Measurements from ENCODE around the gene PADI2. TPM values are rescaled to one million over a fixed set of nuclear protein-coding genes. Genes with fewer than 3 reads are reported as not detected.

The PADI2 gene
- total and polyA plus RNA-seq, 9 of the 15 experiments (the other 6 are each of a cell fraction or from before 2014, with no cell fraction given), result 0.01 to 0.11 (median 0.01) TPM; not detected in 5

DNA sequence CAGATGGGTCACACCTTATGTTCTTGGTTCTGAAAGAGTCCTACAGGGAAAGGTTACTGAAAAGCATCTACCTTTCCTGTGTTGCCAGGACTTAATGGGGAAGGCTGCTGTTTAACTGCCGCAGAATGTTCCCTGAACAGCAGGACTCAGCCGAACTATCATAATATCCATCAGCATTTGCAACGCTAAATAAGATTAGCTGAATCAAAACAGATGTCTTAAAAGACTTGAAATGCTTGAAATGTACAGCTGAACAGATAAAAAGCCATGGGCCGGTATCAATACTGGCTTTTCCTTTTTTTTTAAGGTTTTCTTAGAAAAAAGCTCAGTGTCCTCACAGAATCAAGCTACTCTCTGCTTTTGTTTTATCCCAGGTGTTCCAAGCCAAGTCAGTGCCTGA lies 87.8 kb downstream of the PADI2 start:
- Histone ChIP-seq H4K20me1 (replicated peaks; ENCODE audit: control insufficient read depth, insufficient read depth, low read length) (no peaks in the 10 kb centered on the region), H3K4me3 (no peak overlapping the region), H3K4me2 (ENCODE audit: insufficient read depth, low read length) (no peak overlapping the region), H3K9me3 (replicated peaks; ENCODE audit: control insufficient read depth, insufficient read depth, low read depth, low read length) (no peaks in the 10 kb centered on the region), H3K27ac (ENCODE audit: extremely low read depth, low read depth, low read length) (no peak overlapping the region), H3K79me2 (ENCODE audit: control insufficient read depth, insufficient read depth, low read length) (peaks cover 11% of the 10 kb centered on the region; the same call in 1 of the 3 replicates), H3K9me1 (ENCODE audit: control insufficient read depth, insufficient read depth, low read length) (no peaks in the 10 kb centered on the region), H3K27me3 (ENCODE audit: control insufficient read depth in 2 of 2, insufficient read depth in 2 of 2, low read length in 2 of 2) (no peaks in the 10 kb centered on the region), H3K4me1 (replicated peaks in 1 of 2; ENCODE audit: control insufficient read depth in 2 of 2, insufficient read depth in 2 of 2, low read length in 2 of 2) (no peaks in the 10 kb centered on the region), H2AFZ (ENCODE audit: low read depth, low read length) (no peak overlapping the region), H3K36me3 (ENCODE audit: control insufficient read depth, insufficient read depth, low read length) (peaks cover 86% of the 10 kb centered on the region), H3K9ac (ENCODE audit: insufficient read depth in 1 of 2, low read depth in 2 of 2, low read length in 2 of 2) (no peak overlapping the region)
- 90% methylated on average over 4 of the region's 4 CpGs for WGBS (ENCODE audit: insufficient coverage, low coverage, missing lambda C conversion rate)
- intact Hi-C loops (cut with micrococcal nuclease) (loop anchor here (5.0 kb wide), 1 partner anchor 409 kb away; no protein-coding TSS in a partner anchor), in situ Hi-C loops (cut with MboI) (loop anchor here (25.0 kb wide), 1 partner anchor 444 kb away; no protein-coding TSS in a partner anchor)
- no peak for ATAC-seq
- no peak for DNase-seq (ENCODE audit: extremely low read depth in 1 of 4, low spot score in 3 of 4)
- POLR2A ChIA-PET, result no interaction called here
- no peak for FAIRE-seq
- CTCF ChIA-PET (ENCODE audit: low intra/inter-chr PET ratio), result no interaction called here
- BruUV-seq (replicated peaks), result no TSS peak
- TF ChIP-seq, protein P1, sequence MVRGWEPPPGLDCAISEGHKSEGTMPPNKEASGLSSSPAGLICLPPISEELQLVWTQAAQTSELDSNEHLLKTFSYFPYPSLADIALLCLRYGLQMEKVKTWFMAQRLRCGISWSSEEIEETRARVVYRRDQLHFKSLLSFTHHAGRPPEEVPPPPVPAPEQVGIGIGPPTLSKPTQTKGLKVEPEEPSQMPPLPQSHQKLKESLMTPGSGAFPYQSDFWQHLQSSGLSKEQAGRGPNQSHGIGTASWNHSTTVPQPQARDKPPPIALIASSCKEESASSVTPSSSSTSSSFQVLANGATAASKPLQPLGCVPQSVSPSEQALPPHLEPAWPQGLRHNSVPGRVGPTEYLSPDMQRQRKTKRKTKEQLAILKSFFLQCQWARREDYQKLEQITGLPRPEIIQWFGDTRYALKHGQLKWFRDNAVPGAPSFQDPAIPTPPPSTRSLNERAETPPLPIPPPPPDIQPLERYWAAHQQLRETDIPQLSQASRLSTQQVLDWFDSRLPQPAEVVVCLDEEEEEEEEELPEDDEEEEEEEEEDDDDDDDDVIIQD (CRISPR knock-in tag; IDR thresholded peaks at IDR 0.05), result no peak
- TF ChIP-seq, protein P2, sequence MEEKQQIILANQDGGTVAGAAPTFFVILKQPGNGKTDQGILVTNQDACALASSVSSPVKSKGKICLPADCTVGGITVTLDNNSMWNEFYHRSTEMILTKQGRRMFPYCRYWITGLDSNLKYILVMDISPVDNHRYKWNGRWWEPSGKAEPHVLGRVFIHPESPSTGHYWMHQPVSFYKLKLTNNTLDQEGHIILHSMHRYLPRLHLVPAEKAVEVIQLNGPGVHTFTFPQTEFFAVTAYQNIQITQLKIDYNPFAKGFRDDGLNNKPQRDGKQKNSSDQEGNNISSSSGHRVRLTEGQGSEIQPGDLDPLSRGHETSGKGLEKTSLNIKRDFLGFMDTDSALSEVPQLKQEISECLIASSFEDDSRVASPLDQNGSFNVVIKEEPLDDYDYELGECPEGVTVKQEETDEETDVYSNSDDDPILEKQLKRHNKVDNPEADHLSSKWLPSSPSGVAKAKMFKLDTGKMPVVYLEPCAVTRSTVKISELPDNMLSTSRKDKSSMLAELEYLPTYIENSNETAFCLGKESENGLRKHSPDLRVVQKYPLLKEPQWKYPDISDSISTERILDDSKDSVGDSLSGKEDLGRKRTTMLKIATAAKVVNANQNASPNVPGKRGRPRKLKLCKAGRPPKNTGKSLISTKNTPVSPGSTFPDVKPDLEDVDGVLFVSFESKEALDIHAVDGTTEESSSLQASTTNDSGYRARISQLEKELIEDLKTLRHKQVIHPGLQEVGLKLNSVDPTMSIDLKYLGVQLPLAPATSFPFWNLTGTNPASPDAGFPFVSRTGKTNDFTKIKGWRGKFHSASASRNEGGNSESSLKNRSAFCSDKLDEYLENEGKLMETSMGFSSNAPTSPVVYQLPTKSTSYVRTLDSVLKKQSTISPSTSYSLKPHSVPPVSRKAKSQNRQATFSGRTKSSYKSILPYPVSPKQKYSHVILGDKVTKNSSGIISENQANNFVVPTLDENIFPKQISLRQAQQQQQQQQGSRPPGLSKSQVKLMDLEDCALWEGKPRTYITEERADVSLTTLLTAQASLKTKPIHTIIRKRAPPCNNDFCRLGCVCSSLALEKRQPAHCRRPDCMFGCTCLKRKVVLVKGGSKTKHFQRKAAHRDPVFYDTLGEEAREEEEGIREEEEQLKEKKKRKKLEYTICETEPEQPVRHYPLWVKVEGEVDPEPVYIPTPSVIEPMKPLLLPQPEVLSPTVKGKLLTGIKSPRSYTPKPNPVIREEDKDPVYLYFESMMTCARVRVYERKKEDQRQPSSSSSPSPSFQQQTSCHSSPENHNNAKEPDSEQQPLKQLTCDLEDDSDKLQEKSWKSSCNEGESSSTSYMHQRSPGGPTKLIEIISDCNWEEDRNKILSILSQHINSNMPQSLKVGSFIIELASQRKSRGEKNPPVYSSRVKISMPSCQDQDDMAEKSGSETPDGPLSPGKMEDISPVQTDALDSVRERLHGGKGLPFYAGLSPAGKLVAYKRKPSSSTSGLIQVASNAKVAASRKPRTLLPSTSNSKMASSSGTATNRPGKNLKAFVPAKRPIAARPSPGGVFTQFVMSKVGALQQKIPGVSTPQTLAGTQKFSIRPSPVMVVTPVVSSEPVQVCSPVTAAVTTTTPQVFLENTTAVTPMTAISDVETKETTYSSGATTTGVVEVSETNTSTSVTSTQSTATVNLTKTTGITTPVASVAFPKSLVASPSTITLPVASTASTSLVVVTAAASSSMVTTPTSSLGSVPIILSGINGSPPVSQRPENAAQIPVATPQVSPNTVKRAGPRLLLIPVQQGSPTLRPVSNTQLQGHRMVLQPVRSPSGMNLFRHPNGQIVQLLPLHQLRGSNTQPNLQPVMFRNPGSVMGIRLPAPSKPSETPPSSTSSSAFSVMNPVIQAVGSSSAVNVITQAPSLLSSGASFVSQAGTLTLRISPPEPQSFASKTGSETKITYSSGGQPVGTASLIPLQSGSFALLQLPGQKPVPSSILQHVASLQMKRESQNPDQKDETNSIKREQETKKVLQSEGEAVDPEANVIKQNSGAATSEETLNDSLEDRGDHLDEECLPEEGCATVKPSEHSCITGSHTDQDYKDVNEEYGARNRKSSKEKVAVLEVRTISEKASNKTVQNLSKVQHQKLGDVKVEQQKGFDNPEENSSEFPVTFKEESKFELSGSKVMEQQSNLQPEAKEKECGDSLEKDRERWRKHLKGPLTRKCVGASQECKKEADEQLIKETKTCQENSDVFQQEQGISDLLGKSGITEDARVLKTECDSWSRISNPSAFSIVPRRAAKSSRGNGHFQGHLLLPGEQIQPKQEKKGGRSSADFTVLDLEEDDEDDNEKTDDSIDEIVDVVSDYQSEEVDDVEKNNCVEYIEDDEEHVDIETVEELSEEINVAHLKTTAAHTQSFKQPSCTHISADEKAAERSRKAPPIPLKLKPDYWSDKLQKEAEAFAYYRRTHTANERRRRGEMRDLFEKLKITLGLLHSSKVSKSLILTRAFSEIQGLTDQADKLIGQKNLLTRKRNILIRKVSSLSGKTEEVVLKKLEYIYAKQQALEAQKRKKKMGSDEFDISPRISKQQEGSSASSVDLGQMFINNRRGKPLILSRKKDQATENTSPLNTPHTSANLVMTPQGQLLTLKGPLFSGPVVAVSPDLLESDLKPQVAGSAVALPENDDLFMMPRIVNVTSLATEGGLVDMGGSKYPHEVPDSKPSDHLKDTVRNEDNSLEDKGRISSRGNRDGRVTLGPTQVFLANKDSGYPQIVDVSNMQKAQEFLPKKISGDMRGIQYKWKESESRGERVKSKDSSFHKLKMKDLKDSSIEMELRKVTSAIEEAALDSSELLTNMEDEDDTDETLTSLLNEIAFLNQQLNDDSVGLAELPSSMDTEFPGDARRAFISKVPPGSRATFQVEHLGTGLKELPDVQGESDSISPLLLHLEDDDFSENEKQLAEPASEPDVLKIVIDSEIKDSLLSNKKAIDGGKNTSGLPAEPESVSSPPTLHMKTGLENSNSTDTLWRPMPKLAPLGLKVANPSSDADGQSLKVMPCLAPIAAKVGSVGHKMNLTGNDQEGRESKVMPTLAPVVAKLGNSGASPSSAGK (IDR thresholded peaks at IDR 0.05), result no peak
- TF ChIP-seq, protein P3, sequence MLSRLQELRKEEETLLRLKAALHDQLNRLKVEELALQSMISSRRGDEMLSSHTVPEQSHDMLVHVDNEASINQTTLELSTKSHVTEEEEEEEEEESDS (CRISPR knock-in tag; IDR thresholded peaks at IDR 0.05), result no peak
- TF ChIP-seq, protein P4, sequence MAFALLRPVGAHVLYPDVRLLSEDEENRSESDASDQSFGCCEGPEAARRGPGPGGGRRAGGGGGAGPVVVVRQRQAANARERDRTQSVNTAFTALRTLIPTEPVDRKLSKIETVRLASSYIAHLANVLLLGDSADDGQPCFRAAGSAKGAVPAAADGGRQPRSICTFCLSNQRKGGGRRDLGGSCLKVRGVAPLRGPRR (CRISPR knock-in tag; IDR thresholded peaks at IDR 0.05), result no peak
- TF ChIP-seq LEF1 (IDR thresholded peaks at IDR 0.05), result no peak
- no peak for TF ChIP-seq MYBL2 (IDR thresholded peaks at IDR 0.05; ENCODE audit: low read depth)
- TF ChIP-seq MYBL2 (CRISPR knock-in tag; IDR thresholded peaks at IDR 0.05; ENCODE audit: borderline replicate concordance), result no peak
- TF ChIP-seq CREM (IDR thresholded peaks at IDR 0.05; ENCODE audit: low read depth), result no peak
